Ascending aorta (tissue), 2 donors: ENCODE results near the gene NCAPG. TPM values are rescaled to one million over a fixed set of nuclear protein-coding genes. Genes with fewer than 3 reads are reported as not detected.

Experiments
- DNase-seq, 2 donors: peaks; one replicate each; pipeline ENCODE4 v3.0.0-alpha.2; 2019; ENCODE audit warnings: low spot score in 2 of 2
- H3K27ac ChIP-seq, 2 donors: fragments of 200-600 bp; sonication (generic); one replicate each; pipeline ENCODE4 v1.5.1; 2016 to 2017; ENCODE audit warnings: mild to moderate bottlenecking in 1 of 2
- H3K27me3 ChIP-seq: fragments of 200-600 bp; sonication (generic); one replicate; pipeline ENCODE4 v1.5.1; 2017
- H3K36me3 ChIP-seq, 2 donors: fragments of 200-600 bp; sonication (generic); one replicate each; pipeline ENCODE4 v1.5.1; 2016
- H3K4me1 ChIP-seq, 2 donors: fragments of 200-600 bp; sonication (generic); one replicate each; pipeline ENCODE4 v1.5.1; 2016 to 2017; ENCODE audit warnings: mild to moderate bottlenecking in 1 of 2
- H3K4me3 ChIP-seq, 2 donors: fragments of 200-600 bp; sonication (generic); one replicate each; pipeline ENCODE4 v1.5.1; 2016 to 2017; ENCODE audit warnings: mild to moderate bottlenecking in 1 of 2
- H3K9me3 ChIP-seq, 2 donors: fragments of 200-600 bp; sonication (generic); one replicate each; pipeline ENCODE4 v1.5.1; 2016
- intact Hi-C: fragments of 100-400 bp; cut with DNase I; formaldehyde crosslinking; loops from one replicate; pipeline ENCODE4 v1.15.1; 2023
- total RNA-seq: library from RNA; depleted of rRNA; stranded (reverse); fragments of >200 nt; gene quantifications from one replicate; pipeline ENCODE4 v1.1.0, GENCODE V29; 2016
- TF ChIP-seq, protein P1 (sequence below), 3 experiments: fragments of 200-600 bp in 2 of 3; fragments of 450-650 bp in 1 of 3; sonication (generic) in 2 of 3; IDR thresholded peaks; one replicate each; pipeline ENCODE4 v1.5.1; 2016 to 2019; ENCODE audit warnings: antibody characterized with exemption in 3 of 3, mild to moderate bottlenecking in 1 of 3, moderate library complexity in 1 of 3

Gene NCAPG
- total RNA-seq, 1 donor from 2014 or later = not detected

DNA sequence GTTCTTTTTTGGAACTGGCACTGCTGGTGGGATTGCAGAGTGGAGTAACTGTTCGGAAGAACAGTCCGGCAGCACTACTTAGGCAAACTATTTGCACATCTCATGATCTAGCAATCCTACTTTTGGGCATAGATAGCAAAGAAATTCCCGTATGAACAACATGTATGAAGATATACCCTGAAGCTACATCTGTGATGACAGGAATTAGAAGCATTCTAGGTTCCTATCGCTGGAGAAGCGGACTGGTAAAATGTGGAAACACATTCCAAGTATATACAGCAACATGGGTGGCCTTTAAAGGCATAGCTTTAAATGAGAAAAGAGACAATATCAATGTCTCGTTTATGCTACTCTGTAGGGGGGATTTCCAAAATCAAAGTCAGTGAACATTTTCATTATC, 3.3 kb upstream of the NCAPG start:
- intact Hi-C loops = no loop called here
- Histone ChIP-seq H3K36me3 (peaks cover 18 to 22% of the 10 kb centered on the region in 2 donors), H3K27ac (no peak overlapping the region), H3K4me1 (peaks cover 9 to 26% of the 10 kb centered on the region in 2 donors), H3K27me3 (no peaks in the 10 kb centered on the region), H3K4me3 (peak overlapping the region; percentile 15 to 83), H3K9me3 (no peaks in the 10 kb centered on the region)
- TF ChIP-seq, protein P1, sequence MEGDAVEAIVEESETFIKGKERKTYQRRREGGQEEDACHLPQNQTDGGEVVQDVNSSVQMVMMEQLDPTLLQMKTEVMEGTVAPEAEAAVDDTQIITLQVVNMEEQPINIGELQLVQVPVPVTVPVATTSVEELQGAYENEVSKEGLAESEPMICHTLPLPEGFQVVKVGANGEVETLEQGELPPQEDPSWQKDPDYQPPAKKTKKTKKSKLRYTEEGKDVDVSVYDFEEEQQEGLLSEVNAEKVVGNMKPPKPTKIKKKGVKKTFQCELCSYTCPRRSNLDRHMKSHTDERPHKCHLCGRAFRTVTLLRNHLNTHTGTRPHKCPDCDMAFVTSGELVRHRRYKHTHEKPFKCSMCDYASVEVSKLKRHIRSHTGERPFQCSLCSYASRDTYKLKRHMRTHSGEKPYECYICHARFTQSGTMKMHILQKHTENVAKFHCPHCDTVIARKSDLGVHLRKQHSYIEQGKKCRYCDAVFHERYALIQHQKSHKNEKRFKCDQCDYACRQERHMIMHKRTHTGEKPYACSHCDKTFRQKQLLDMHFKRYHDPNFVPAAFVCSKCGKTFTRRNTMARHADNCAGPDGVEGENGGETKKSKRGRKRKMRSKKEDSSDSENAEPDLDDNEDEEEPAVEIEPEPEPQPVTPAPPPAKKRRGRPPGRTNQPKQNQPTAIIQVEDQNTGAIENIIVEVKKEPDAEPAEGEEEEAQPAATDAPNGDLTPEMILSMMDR (IDR thresholded peaks at IDR 0.05) = no peak
- DNase-seq = no peak

- no peak for DNase-seq
- Histone ChIP-seq H3K27ac (peak overlapping the region; percentile 91 to 94), H3K9me3 (no peaks in the 10 kb centered on the region), H3K4me1 (peaks cover 9 to 26% of the 10 kb centered on the region in 2 donors), H3K36me3 (peaks cover 0 to under 1% of the 10 kb centered on the region in 2 donors), H3K27me3 (no peaks in the 10 kb centered on the region), H3K4me3 (peak overlapping the region; percentile 72 to 83)
- intact Hi-C loops = loop anchor here (1.0 to 5.0 kb wide), 5 partner anchors 195 to 1577 kb away; partner anchors contain the start of genes LAP3 and MED28
- TF ChIP-seq, protein P1 (IDR thresholded peaks at IDR 0.05) = no peak
These were observed 1.1 kb upstream of the NCAPG start for GRCh38 chr4:17809667-17810066.

DNA sequence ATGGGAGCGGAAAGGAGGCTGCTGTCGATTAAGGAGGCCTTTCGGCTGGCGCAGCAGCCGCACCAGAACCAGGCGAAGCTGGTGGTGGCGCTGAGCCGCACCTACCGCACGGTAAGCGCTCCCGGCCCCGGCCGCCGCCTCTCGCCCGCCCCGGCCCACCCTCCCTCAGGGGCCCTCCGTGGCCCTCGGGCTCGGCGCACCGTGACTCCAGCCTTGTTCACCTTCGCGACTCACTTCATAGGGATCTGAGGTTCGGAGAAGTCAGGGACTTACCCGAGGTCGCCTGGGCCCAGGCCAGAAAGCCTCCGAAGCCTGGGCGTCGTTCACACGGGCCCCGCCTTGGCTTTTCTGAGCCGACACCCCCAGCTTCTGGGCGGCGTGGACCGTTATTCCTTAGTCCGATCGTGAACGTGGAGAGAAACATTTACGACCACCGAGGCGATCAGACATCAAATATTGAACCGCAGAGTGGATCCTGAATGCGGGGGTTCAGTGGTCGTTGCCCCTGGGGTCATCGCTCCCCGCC, 362 bp downstream of the NCAPG start:
- H3K27me3 ChIP-seq = no peaks in the 10 kb centered on the region
- H3K9me3 ChIP-seq = no peaks in the 10 kb centered on the region
- peak overlapping the region; percentile 72 to 83 for H3K4me3 ChIP-seq
- peak in 1 of 2 donors; percentile 64 for DNase-seq
- TF ChIP-seq, protein P1 (IDR thresholded peaks at IDR 0.05) = no peak
- H3K27ac ChIP-seq = no peak overlapping the region
- H3K36me3 ChIP-seq = no peaks in the 10 kb centered on the region
- H3K4me1 ChIP-seq = peaks cover 9 to 26% of the 10 kb centered on the region in 2 donors
- intact Hi-C loops = loop anchor here (2.0 to 5.0 kb wide), 2 partner anchors 196 to 1579 kb away; partner anchors contain the start of gene MED28

DNA sequence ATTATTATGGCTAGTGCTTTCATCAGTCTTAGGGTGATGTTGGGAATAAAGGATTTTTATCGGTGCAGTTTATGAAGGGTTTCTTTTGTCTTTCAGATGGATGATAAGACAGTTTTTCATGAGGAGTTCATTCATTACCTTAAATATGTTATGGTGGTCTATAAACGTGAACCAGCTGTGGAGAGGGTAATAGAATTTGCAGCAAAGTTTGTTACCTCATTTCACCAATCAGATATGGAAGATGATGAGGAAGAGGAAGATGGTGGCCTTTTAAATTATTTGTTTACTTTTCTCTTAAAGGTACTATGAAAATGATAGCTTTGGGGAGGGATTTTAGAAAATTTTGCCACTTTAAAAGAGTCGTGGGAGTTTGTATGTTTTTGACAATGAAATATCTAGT, 1.3 kb downstream of the NCAPG start:
- H3K27ac ChIP-seq = no peak overlapping the region
- H3K4me3 ChIP-seq = no peak overlapping the region
- peaks cover 9 to 24% of the 10 kb centered on the region in 2 donors for H3K4me1 ChIP-seq
- no peaks in the 10 kb centered on the region for H3K27me3 ChIP-seq
- no peaks in the 10 kb centered on the region for H3K9me3 ChIP-seq
- H3K36me3 ChIP-seq = no peaks in the 10 kb centered on the region
- no peak for DNase-seq
- TF ChIP-seq, protein P1 (IDR thresholded peaks at IDR 0.05) = no peak
- intact Hi-C loops = loop anchor here (5.0 kb wide), 1 partner anchor 1580 kb away; no protein-coding TSS in a partner anchor

- peaks cover 9 to 19% of the 10 kb centered on the region in 2 donors for H3K4me1 ChIP-seq
- no peak overlapping the region for H3K27ac ChIP-seq
- intact Hi-C loops = loop anchor here (5.0 kb wide), 1 partner anchor 1580 kb away; no protein-coding TSS in a partner anchor
- H3K36me3 ChIP-seq = no peaks in the 10 kb centered on the region
- H3K27me3 ChIP-seq = no peaks in the 10 kb centered on the region
- no peak overlapping the region for H3K4me3 ChIP-seq
- TF ChIP-seq, protein P1 (IDR thresholded peaks at IDR 0.05) = no peak
- H3K9me3 ChIP-seq = no peaks in the 10 kb centered on the region
- DNase-seq = no peak
These were observed 2.0 kb downstream of the NCAPG start for GRCh38 chr4:17812801-17813200.
